Mesothelial cell of epicardium (in vitro differentiated cells): ENCODE data around the gene C1orf74. TPM values are rescaled to one million over a fixed set of nuclear protein-coding genes. Genes with fewer than 3 reads are reported as not detected.

ENCODE experiments used
- DNase-seq, 2 experiments: peaks; one replicate each; pipeline ENCODE4 v3.0.0; 2021; ENCODE audit warnings: low spot score in 2 of 2; ENCODE audit not compliant: unreplicated experiment in 2 of 2
- H3K27ac Mint-ChIP-seq: 2 replicates; pipeline ENCODE4 v1.8.0; 2021; ENCODE audit warnings: mixed read lengths
- H3K27me3 Mint-ChIP-seq: 2 replicates; pipeline ENCODE4 v1.8.0; 2021; ENCODE audit warnings: low read depth, mixed read lengths
- H3K36me3 Mint-ChIP-seq: 2 replicates; pipeline ENCODE4 v1.8.0; 2021; ENCODE audit warnings: mixed read lengths
- H3K4me1 Mint-ChIP-seq: 2 replicates; pipeline ENCODE4 v1.8.0; 2021; ENCODE audit warnings: mixed read lengths
- H3K4me3 Mint-ChIP-seq: 2 replicates; pipeline ENCODE4 v1.8.0; 2021; ENCODE audit warnings: mild to moderate bottlenecking, moderate library complexity, mixed read lengths
- H3K9me3 Mint-ChIP-seq: 2 replicates; pipeline ENCODE4 v1.8.0; 2021; ENCODE audit warnings: mixed read lengths
- CTCF ChIP-seq: fragments of 200-600 bp; sonication (generic); IDR thresholded peaks from one replicate; pipeline ENCODE4 v1.5.0; 2021; ENCODE audit warnings: antibody characterized with exemption; ENCODE audit not compliant: unreplicated experiment
- total RNA-seq: library from RNA; stranded (reverse); gene quantifications from 3 replicates; pipeline ENCODE4 v1.2.1, GENCODE V29; 2021

The C1orf74 gene
- total RNA-seq, 1 donor from 2014 or later = 3.8 TPM

DNA sequence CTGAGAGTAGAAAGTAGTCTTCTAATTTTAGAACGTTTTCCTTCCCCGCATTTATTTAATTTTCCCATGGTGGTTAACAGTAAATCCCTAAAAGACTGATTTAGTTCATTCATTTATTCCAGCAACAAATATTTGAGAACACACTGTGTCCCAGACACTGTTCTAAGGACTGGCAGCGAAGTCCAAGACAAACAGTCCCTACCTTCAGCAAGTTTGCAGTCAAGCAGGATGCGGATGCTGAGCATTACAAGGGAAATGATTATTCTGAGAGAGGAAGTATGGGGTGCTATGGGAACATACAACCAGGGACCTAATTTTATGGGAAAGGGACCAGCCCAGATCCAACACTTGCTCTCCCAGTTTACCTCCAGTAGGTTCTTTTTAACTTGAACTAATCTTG is 1.2 kb upstream of the C1orf74 start:
- Mint-ChIP-seq H3K27me3 (peaks cover 14% of the 10 kb centered on the region), H3K4me1 (peaks cover 25% of the 10 kb centered on the region), H3K27ac (no peak overlapping the region), H3K4me3 (no peak overlapping the region), H3K36me3 (peaks cover 33% of the 10 kb centered on the region), H3K9me3 (no peaks in the 10 kb centered on the region)
- no peak for DNase-seq
- no peak for TF ChIP-seq CTCF

DNA sequence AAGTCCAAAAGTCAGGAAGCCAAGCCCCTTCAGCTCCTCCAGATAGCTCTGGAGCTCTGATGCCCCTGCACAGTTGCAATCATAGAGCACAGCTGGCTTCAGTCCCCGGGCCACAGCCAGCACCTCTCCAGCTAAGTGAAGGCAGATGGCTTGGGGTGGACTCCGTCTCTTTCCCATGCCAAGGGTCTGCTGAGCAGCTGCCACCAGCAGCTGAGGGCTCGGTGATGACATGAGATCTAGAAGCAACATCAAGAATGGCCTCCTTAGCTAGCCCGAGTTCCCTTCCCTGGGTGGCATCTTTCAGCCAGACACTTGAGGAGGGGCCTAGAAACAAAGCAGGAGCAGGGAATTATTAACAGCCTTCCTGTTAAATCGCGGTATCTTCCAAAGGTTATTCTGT is 973 bp downstream of the C1orf74 start:
- no peak for TF ChIP-seq CTCF
- DNase-seq = no peak
- Mint-ChIP-seq H3K36me3 (peaks cover 27% of the 10 kb centered on the region), H3K9me3 (no peaks in the 10 kb centered on the region), H3K4me1 (peaks cover 25% of the 10 kb centered on the region), H3K4me3 (peak overlapping the region; percentile 90), H3K27ac (peak overlapping the region; percentile 98), H3K27me3 (peaks cover 13% of the 10 kb centered on the region)

GRCh38 chr1:209780268-209780667 is 4.1 kb downstream of the C1orf74 start:
- Mint-ChIP-seq H3K27ac (no peak overlapping the region), H3K9me3 (no peaks in the 10 kb centered on the region), H3K27me3 (no peaks in the 10 kb centered on the region), H3K4me1 (peaks cover 25% of the 10 kb centered on the region), H3K4me3 (no peak overlapping the region), H3K36me3 (peaks cover 5% of the 10 kb centered on the region)
- no peak for DNase-seq
- no peak for TF ChIP-seq CTCF

- H3K27me3 Mint-ChIP-seq = no peaks in the 10 kb centered on the region
- no peak overlapping the region for H3K27ac Mint-ChIP-seq
Measured at GRCh38 chr1:209778102-209778501, 6.3 kb downstream of the C1orf74 start.

DNA sequence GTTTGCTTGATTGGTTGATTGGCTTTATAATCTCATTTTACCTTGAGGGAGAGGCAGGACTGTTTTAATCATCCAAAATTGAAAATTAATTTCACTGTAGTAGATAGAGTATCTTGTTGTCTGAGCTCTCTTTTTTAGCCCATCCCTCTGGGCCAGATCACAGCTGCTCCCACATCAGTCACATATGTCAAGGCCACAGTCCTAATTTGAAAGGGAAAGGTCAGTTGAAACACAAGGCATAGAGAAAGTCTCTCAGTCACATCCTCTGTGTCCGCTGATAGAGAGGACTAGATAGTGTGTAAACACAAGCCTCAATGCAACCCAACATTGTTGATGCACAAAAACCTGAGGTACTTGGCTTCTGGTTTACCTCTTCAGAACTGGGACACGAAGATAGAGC is 6.8 kb downstream of the C1orf74 start:
- Mint-ChIP-seq H3K4me3 (no peak overlapping the region), H3K9me3 (no peaks in the 10 kb centered on the region), H3K27ac (no peak overlapping the region), H3K4me1 (peaks cover 5% of the 10 kb centered on the region), H3K27me3 (no peaks in the 10 kb centered on the region), H3K36me3 (peaks cover 5% of the 10 kb centered on the region)
- DNase-seq = no peak
- no peak for TF ChIP-seq CTCF

More at GRCh38 chr1:209778102-209778501, 6.3 kb downstream of the C1orf74 start:
- Mint-ChIP-seq H3K9me3 (no peaks in the 10 kb centered on the region), H3K4me3 (no peak overlapping the region), H3K36me3 (peaks cover 5% of the 10 kb centered on the region), H3K4me1 (peaks cover 8% of the 10 kb centered on the region)
- no peak for DNase-seq
- TF ChIP-seq CTCF = no peak

- Mint-ChIP-seq H3K4me3 (no peak overlapping the region), H3K27ac (no peak overlapping the region), H3K36me3 (peaks cover 5% of the 10 kb centered on the region), H3K4me1 (peaks cover 5% of the 10 kb centered on the region), H3K27me3 (no peaks in the 10 kb centered on the region), H3K9me3 (no peaks in the 10 kb centered on the region)
- DNase-seq = no peak
- TF ChIP-seq CTCF = no peak
Measured at GRCh38 chr1:209775678-209776077, 8.7 kb downstream of the C1orf74 start.
